A549 (cell line): ENCODE measurements around the gene FKBP3.

Experiments
- BHLHE40 ChIP-seq: IDR thresholded peaks from 2 replicates; pipeline ENCODE4 v1.6.1; 2012; ENCODE audit warnings: low read depth, low read length, inconsistent platforms
- ESRRA ChIP-seq: fragments of 150-350 bp; IDR thresholded peaks from 2 replicates; pipeline ENCODE4 v1.6.1; 2014; ENCODE audit warnings: mild to moderate bottlenecking, low read length, borderline replicate concordance
- HDAC2 ChIP-seq: fragments of 200-600 bp; sonication (generic); IDR thresholded peaks from 2 replicates; pipeline ENCODE4 v1.6.1; 2016
- MAFK ChIP-seq: fragments of 450-650 bp; IDR thresholded peaks from 2 replicates; pipeline ENCODE4 v1.6.1; 2014; ENCODE audit not compliant: partially characterized antibody
- NPAS2 ChIP-seq: fragments of 250-450 bp; sonication (Bioruptor Pico); IDR thresholded peaks from 2 replicates; pipeline ENCODE4 v1.8.0; 2022; ENCODE audit warnings: mild to moderate bottlenecking, moderate library complexity, borderline replicate concordance
- POLR2A ChIP-seq: IDR thresholded peaks from 2 replicates; pipeline ENCODE4 v1.6.1; 2012; ENCODE audit warnings: mild to moderate bottlenecking, low read length
- SMC3 ChIP-seq: fragments of >200 bp; sonication (Bioruptor Twin); formaldehyde crosslinking; IDR thresholded peaks from 3 replicates; pipeline ENCODE4 v1.6.1; 2018; ENCODE audit warnings: inconsistent platforms
- ZFP36 ChIP-seq: fragments of 450-650 bp; IDR thresholded peaks from 2 replicates; pipeline ENCODE4 v1.6.1; 2014; ENCODE audit warnings: borderline replicate concordance; ENCODE audit not compliant: partially characterized antibody
- TF ChIP-seq, protein P1 (sequence below): fragments of >200 bp; sonication (Bioruptor Twin); formaldehyde crosslinking; IDR thresholded peaks from 3 replicates; pipeline ENCODE4 v1.5.1; 2016
- TF ChIP-seq, protein P2 (sequence below): fragments of 200-600 bp; sonication (generic); IDR thresholded peaks from 2 replicates; pipeline ENCODE4 v1.6.1; 2016; ENCODE audit warnings: antibody characterized with exemption, mild to moderate bottlenecking, moderate library complexity
- TF ChIP-seq, protein P3 (sequence below): fragments of >200 bp; sonication (Bioruptor Twin); formaldehyde crosslinking; IDR thresholded peaks from 3 replicates; pipeline ENCODE4 v1.6.1; 2016

DNA sequence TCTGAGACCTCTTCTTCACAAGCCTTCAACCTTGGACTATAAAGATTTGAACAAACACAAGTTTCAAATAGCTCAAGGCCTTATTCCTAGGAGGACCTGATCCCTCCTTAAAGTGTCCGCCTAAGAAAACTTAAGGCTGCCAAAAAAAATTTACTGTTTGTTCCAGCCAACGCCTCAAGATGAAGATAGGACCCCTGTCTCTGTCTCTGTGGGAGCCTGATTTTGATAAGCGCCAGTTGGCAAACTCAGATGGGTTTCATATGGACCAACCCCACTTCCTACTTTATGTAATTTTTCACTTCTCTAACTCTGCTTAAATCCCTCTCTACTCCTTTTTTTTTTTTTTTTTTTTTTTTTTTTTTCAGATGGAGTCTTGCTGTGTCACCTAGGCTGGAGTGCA lies 11.0 kb downstream of the FKBP3 start:
- TF ChIP-seq ZFP36 (no peak), NPAS2 (CRISPR knock-in tag) (no peak), SMC3 (no peak), BHLHE40 (no peak), ESRRA (no peak), MAFK (no peak), HDAC2 (no peak), POLR2A (no peak)
- TF ChIP-seq, protein P1, sequence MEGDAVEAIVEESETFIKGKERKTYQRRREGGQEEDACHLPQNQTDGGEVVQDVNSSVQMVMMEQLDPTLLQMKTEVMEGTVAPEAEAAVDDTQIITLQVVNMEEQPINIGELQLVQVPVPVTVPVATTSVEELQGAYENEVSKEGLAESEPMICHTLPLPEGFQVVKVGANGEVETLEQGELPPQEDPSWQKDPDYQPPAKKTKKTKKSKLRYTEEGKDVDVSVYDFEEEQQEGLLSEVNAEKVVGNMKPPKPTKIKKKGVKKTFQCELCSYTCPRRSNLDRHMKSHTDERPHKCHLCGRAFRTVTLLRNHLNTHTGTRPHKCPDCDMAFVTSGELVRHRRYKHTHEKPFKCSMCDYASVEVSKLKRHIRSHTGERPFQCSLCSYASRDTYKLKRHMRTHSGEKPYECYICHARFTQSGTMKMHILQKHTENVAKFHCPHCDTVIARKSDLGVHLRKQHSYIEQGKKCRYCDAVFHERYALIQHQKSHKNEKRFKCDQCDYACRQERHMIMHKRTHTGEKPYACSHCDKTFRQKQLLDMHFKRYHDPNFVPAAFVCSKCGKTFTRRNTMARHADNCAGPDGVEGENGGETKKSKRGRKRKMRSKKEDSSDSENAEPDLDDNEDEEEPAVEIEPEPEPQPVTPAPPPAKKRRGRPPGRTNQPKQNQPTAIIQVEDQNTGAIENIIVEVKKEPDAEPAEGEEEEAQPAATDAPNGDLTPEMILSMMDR: no peak
- TF ChIP-seq, protein P2, sequence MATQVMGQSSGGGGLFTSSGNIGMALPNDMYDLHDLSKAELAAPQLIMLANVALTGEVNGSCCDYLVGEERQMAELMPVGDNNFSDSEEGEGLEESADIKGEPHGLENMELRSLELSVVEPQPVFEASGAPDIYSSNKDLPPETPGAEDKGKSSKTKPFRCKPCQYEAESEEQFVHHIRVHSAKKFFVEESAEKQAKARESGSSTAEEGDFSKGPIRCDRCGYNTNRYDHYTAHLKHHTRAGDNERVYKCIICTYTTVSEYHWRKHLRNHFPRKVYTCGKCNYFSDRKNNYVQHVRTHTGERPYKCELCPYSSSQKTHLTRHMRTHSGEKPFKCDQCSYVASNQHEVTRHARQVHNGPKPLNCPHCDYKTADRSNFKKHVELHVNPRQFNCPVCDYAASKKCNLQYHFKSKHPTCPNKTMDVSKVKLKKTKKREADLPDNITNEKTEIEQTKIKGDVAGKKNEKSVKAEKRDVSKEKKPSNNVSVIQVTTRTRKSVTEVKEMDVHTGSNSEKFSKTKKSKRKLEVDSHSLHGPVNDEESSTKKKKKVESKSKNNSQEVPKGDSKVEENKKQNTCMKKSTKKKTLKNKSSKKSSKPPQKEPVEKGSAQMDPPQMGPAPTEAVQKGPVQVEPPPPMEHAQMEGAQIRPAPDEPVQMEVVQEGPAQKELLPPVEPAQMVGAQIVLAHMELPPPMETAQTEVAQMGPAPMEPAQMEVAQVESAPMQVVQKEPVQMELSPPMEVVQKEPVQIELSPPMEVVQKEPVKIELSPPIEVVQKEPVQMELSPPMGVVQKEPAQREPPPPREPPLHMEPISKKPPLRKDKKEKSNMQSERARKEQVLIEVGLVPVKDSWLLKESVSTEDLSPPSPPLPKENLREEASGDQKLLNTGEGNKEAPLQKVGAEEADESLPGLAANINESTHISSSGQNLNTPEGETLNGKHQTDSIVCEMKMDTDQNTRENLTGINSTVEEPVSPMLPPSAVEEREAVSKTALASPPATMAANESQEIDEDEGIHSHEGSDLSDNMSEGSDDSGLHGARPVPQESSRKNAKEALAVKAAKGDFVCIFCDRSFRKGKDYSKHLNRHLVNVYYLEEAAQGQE: no peak
- TF ChIP-seq, protein P3, sequence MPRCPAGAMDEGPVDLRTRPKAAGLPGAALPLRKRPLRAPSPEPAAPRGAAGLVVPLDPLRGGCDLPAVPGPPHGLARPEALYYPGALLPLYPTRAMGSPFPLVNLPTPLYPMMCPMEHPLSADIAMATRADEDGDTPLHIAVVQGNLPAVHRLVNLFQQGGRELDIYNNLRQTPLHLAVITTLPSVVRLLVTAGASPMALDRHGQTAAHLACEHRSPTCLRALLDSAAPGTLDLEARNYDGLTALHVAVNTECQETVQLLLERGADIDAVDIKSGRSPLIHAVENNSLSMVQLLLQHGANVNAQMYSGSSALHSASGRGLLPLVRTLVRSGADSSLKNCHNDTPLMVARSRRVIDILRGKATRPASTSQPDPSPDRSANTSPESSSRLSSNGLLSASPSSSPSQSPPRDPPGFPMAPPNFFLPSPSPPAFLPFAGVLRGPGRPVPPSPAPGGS: no peak
